Lower leg skin (tissue), 3 donors: Measurements from ENCODE around the gene IL4I1.

Source experiments
- POLR2A ChIP-seq, 2 donors: fragments of 450-650 bp; IDR thresholded peaks; one replicate each; pipeline ENCODE4 v1.6.1; 2016 to 2017; ENCODE audit warnings: antibody characterized with exemption in 2 of 2, mild to moderate bottlenecking in 1 of 2, moderate library complexity in 1 of 2
- TF ChIP-seq, protein P1 (sequence below), 3 donors: fragments of 450-650 bp; IDR thresholded peaks; one replicate each; pipeline ENCODE4 v1.5.1; 2016; ENCODE audit warnings: antibody characterized with exemption in 3 of 3, mild to moderate bottlenecking in 3 of 3, moderate library complexity in 2 of 3

DNA sequence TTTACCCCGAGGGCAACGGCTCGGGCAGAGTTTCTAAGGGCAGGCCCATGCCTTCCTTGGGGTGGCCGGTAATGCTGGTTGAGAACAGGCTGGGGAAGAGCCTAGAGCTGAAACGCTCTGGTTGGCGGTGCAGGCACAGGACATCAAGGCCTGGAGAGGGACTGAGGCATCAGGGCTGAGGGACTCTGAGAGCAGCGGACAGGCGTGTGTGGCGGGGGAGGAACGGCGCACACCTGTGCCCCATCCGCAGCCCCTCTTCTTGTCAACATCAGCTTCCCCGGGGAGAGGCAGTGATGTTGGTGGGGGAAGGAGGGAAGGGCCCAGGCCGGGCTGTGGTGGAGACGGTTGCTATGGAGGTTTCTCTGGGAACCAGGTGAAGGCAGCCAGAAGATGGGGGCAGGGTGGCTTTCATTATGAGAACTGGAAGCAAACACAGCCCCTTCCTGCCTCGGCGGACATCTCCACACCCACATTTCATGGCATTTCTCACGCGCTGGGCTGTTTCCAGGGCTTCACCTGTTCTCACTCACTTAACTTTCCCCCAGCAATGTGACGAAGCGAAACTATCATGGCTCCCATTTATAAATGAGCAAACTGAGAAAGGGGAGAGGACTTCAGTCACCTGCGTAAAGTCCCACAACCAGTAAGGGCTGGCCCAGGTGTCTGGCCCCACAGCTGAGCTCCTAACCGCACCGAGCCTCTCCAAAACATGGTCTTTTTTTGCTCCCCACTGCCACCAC is 24.1 kb upstream of the IL4I1 start:
- TF ChIP-seq, protein P1, sequence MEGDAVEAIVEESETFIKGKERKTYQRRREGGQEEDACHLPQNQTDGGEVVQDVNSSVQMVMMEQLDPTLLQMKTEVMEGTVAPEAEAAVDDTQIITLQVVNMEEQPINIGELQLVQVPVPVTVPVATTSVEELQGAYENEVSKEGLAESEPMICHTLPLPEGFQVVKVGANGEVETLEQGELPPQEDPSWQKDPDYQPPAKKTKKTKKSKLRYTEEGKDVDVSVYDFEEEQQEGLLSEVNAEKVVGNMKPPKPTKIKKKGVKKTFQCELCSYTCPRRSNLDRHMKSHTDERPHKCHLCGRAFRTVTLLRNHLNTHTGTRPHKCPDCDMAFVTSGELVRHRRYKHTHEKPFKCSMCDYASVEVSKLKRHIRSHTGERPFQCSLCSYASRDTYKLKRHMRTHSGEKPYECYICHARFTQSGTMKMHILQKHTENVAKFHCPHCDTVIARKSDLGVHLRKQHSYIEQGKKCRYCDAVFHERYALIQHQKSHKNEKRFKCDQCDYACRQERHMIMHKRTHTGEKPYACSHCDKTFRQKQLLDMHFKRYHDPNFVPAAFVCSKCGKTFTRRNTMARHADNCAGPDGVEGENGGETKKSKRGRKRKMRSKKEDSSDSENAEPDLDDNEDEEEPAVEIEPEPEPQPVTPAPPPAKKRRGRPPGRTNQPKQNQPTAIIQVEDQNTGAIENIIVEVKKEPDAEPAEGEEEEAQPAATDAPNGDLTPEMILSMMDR (IDR thresholded peaks at IDR 0.05), result no peak
- no peak for TF ChIP-seq POLR2A (IDR thresholded peaks at IDR 0.05)
